ENCODE results near the gene KANK2.
"Not testable (repeated sequence)": the region's sequence is repeated elsewhere in the genome, so short reads cannot be mapped to it uniquely, and the experiment has no call there.

The KANK2 gene

GRCh38 chr19:11169896-11170678 lies 27.3 kb downstream of the KANK2 start:
- no peak for FAIRE-seq

GRCh38 chr19:11168568-11168967 lies 28.8 kb downstream of the KANK2 start:
- no peak for FAIRE-seq

- no peak for FAIRE-seq
Measured at GRCh38 chr19:11166281-11167142, 30.8 kb downstream of the KANK2 start.

GRCh38 chr19:11165486-11166030 lies 31.8 kb downstream of the KANK2 start:
- no peak for FAIRE-seq

GRCh38 chr19:11164879-11165406 lies 32.4 kb downstream of the KANK2 start:
- no peak for FAIRE-seq

- FAIRE-seq = no peak
Measured at GRCh38 chr19:11164296-11164695, 33.0 kb downstream of the KANK2 start.

GRCh38 chr19:11160440-11160768 lies 36.9 kb downstream of the KANK2 start:
- FAIRE-seq = not testable (repeated sequence)

GRCh38 chr19:11159598-11160439 lies 37.5 kb downstream of the KANK2 start:
- FAIRE-seq = no peak

- peak; percentile 98 for FAIRE-seq
Measured at GRCh38 chr19:11155373-11156120, 41.8 kb downstream of the KANK2 start, which contains the start of gene SPC24. TSS of gene SPC24 (minus strand) at chr19:11155782. CDS start at chr19:11155776, 6 bp downstream.

GRCh38 chr19:11154683-11155047 lies 42.7 kb downstream of the KANK2 start:
- no peak for FAIRE-seq

- no peak for FAIRE-seq
Measured at GRCh38 chr19:11152318-11153062, 44.9 kb downstream of the KANK2 start.

GRCh38 chr19:11151181-11151580 lies 46.2 kb downstream of the KANK2 start:
- FAIRE-seq = no peak

- no peak for FAIRE-seq
Measured at GRCh38 chr19:11148001-11148400, 49.3 kb downstream of the KANK2 start.

- no peak for FAIRE-seq
Measured at GRCh38 chr19:11145536-11145924, 51.8 kb downstream of the KANK2 start.

- no peak for FAIRE-seq
Measured at GRCh38 chr19:11142528-11143171, 54.7 kb downstream of the KANK2 start.

- no peak for FAIRE-seq
Measured at GRCh38 chr19:11141937-11142527, 55.3 kb downstream of the KANK2 start.

- no peak for FAIRE-seq
Measured at GRCh38 chr19:11140896-11141295, 56.4 kb downstream of the KANK2 start.

- FAIRE-seq = not testable (repeated sequence)
Measured at GRCh38 chr19:11140023-11140538, 57.3 kb downstream of the KANK2 start.

- FAIRE-seq = no peak
Measured at GRCh38 chr19:11138601-11139300, 58.6 kb downstream of the KANK2 start.

Measured in G401.6 (cell line).